SK-N-SH (cell line): Measurements from ENCODE around the gene SLC9A6. TPM values are rescaled to one million over a fixed set of nuclear protein-coding genes. Genes with fewer than 3 reads are reported as not detected.

ENCODE experiments used
- CTCF ChIA-PET: fragments of 300-600, 350-600 bp; formaldehyde crosslinking; extraction: SDS; loops from one replicate; lab custom pipeline; 2021; lab: Yijun Ruan, JAX
- POLR2A ChIA-PET: fragments of 350-600 bp; sonication (Branson Sonifier 250); formaldehyde crosslinking; extraction: SDS; loops from one replicate; lab custom pipeline; 2020; ENCODE audit warnings: antibody characterized with exemption, inconsistent platforms; lab: Yijun Ruan, JAX
- DNase-seq: peaks from one replicate; pipeline ENCODE4 v3.0.0; 2012
- H2AFZ ChIP-seq: fragments of 200-600 bp; sonication (generic); 2 replicates; pipeline ENCODE4 v1.8.1; 2016; ENCODE audit warnings: antibody characterized with exemption, mild to moderate bottlenecking, low read depth
- H3F3A ChIP-seq: fragments of 200-600 bp; sonication (generic); replicated peaks from 2 replicates; pipeline ENCODE3; 2016; ENCODE audit warnings: antibody characterized with exemption, mild to moderate bottlenecking; ENCODE audit not compliant: insufficient read depth
- H3K27ac ChIP-seq, 2 experiments: fragments of 200-500 bp in 1 of 2; fragments of 200-600 bp in 1 of 2; sonication (Bioruptor generic) in 1 of 2; sonication (generic), shearing (Covaris generic) in 1 of 2; 2 replicates each; pipeline versions ENCODE4 v1.5.1 to v1.6.1; 2014 to 2016; ENCODE audit warnings: low read depth in 2 of 2, inconsistent platforms in 1 of 2, low read length in 1 of 2, mild to moderate bottlenecking in 1 of 2, mixed read lengths in 1 of 2
- H3K27me3 ChIP-seq: fragments of 200-600 bp; sonication (generic), shearing (Covaris generic); 2 replicates; pipeline ENCODE4 v1.6.1; 2016; ENCODE audit warnings: mixed run types; ENCODE audit not compliant: insufficient read depth
- H3K36me3 ChIP-seq, 2 experiments: fragments of 200-500 bp in 1 of 2; fragments of 200-600 bp in 1 of 2; sonication (Bioruptor generic) in 1 of 2; sonication (generic) in 1 of 2; replicated peaks in 1 of 2; 2 replicates each; pipeline versions ENCODE3 to v1.5.1; 2014 to 2016; ENCODE audit warnings: low read length in 1 of 2, mild to moderate bottlenecking in 1 of 2; ENCODE audit not compliant: insufficient read depth in 2 of 2, control insufficient read depth in 1 of 2
- H3K4me1 ChIP-seq, 2 experiments: fragments of 200-500 bp in 1 of 2; fragments of 200-600 bp in 1 of 2; sonication (Bioruptor generic) in 1 of 2; sonication (generic), shearing (Covaris generic) in 1 of 2; 2 replicates each; pipeline versions ENCODE4 v1.5.1 to v1.6.1; 2014 to 2016; ENCODE audit warnings: low read depth in 1 of 2, low read length in 1 of 2, mixed run types in 1 of 2; ENCODE audit not compliant: insufficient read depth in 2 of 2, control insufficient read depth in 1 of 2
- H3K4me2 ChIP-seq: fragments of 200-600 bp; sonication (generic), shearing (Covaris generic); 2 replicates; pipeline ENCODE4 v1.6.1; 2017; ENCODE audit warnings: mixed run types
- H3K4me3 ChIP-seq, 2 experiments: fragments of 200-500 bp in 1 of 2; fragments of 200-600 bp in 1 of 2; sonication (Bioruptor generic) in 1 of 2; sonication (generic), shearing (Covaris generic) in 1 of 2; 2 replicates each; pipeline versions ENCODE4 v1.5.1 to v1.8.1; 2014 to 2016; ENCODE audit warnings: low read depth in 2 of 2, inconsistent platforms in 1 of 2, low read length in 1 of 2, mild to moderate bottlenecking in 1 of 2, mixed read lengths in 1 of 2, moderate library complexity in 1 of 2
- H3K79me2 ChIP-seq: fragments of 200-600 bp; sonication (generic); 2 replicates; pipeline ENCODE4 v1.8.1; 2017; ENCODE audit warnings: mild to moderate bottlenecking; ENCODE audit not compliant: insufficient read depth
- H3K9ac ChIP-seq: fragments of 200-600 bp; sonication (generic); 2 replicates; pipeline ENCODE4 v1.6.1; 2017; ENCODE audit warnings: mixed run types
- H3K9me2 ChIP-seq: fragments of 200-600 bp; sonication (generic); 2 replicates; pipeline ENCODE4 v1.6.1; 2017; ENCODE audit warnings: mixed run types
- H3K9me3 ChIP-seq: fragments of 200-600 bp; sonication (generic); 2 replicates; pipeline ENCODE4 v1.6.1; 2017; ENCODE audit warnings: mixed run types, mild to moderate bottlenecking, moderate library complexity
- H4K20me1 ChIP-seq: fragments of 200-600 bp; sonication (generic); 2 replicates; pipeline ENCODE4 v1.6.1; 2017; ENCODE audit warnings: mild to moderate bottlenecking, mixed run types; ENCODE audit not compliant: insufficient read depth
- CHD2 ChIP-seq: fragments of 150-350 bp; IDR thresholded peaks from 2 replicates; pipeline ENCODE4 v1.6.1; 2018; ENCODE audit warnings: low read length; ENCODE audit not compliant: partially characterized antibody
- EP300 ChIP-seq, 2 experiments: IDR thresholded peaks; 2 replicates each; pipeline versions ENCODE4 v1.4.0 to v1.6.1; 2012; ENCODE audit warnings: borderline replicate concordance in 1 of 2, low read depth in 1 of 2, low read length in 1 of 2
- FOXJ3 ChIP-seq: sonication (generic); formaldehyde crosslinking; IDR thresholded peaks from 2 replicates; pipeline ENCODE4 v1.5.1; 2020; ENCODE audit warnings: mild to moderate bottlenecking, missing genetic modification reagents
- FOXM1 ChIP-seq: IDR thresholded peaks from 2 replicates; pipeline ENCODE4 v1.4.0; 2012; ENCODE audit warnings: low read depth, mild to moderate bottlenecking
- IRF3 ChIP-seq: fragments of 150-350 bp; IDR thresholded peaks from 2 replicates; pipeline ENCODE4 v1.6.1; 2016; ENCODE audit warnings: mild to moderate bottlenecking, low read depth, low read length
- JUND ChIP-seq: IDR thresholded peaks from 2 replicates; pipeline ENCODE4 v1.4.0; 2012
- NFIC ChIP-seq: IDR thresholded peaks from 2 replicates; pipeline ENCODE4 v1.4.0; 2012; ENCODE audit warnings: borderline replicate concordance
- NRF1 ChIP-seq: IDR thresholded peaks from 2 replicates; pipeline ENCODE4 v1.6.1; 2012; ENCODE audit warnings: low read depth, mild to moderate bottlenecking, low read length
- PBX3 ChIP-seq: IDR thresholded peaks from 2 replicates; pipeline ENCODE4; 2012
- RFX5 ChIP-seq: IDR thresholded peaks from 2 replicates; pipeline ENCODE4 v1.6.1; 2012; ENCODE audit warnings: mild to moderate bottlenecking, improper control_type of control experiment, low read length
- SIN3A ChIP-seq: IDR thresholded peaks from 2 replicates; pipeline ENCODE4 v1.6.1; 2012; ENCODE audit warnings: low read depth, mild to moderate bottlenecking, low read length, moderate library complexity, borderline replicate concordance
- SMC3 ChIP-seq: IDR thresholded peaks from 2 replicates; pipeline ENCODE4 v1.6.1; 2012; ENCODE audit warnings: low read depth, low read length, improper control_type of control experiment
- TAF1 ChIP-seq: IDR thresholded peaks from 2 replicates; pipeline ENCODE4 v1.6.1; 2012; ENCODE audit warnings: low read depth, mild to moderate bottlenecking, low read length, moderate library complexity, borderline replicate concordance
- TEAD4 ChIP-seq: IDR thresholded peaks from 2 replicates; pipeline ENCODE4 v1.4.0; 2012; ENCODE audit warnings: mild to moderate bottlenecking, borderline replicate concordance; ENCODE audit not compliant: insufficient read depth
- USF2 ChIP-seq: fragments of 150-350 bp; IDR thresholded peaks from 2 replicates; pipeline ENCODE4 v1.6.1; 2017; ENCODE audit warnings: antibody characterized with exemption, low read length, low read depth, borderline replicate concordance
- YY1 ChIP-seq: IDR thresholded peaks from 2 replicates; pipeline ENCODE4 v1.4.0; 2012; ENCODE audit warnings: low read depth, mild to moderate bottlenecking
- ZBTB33 ChIP-seq: IDR thresholded peaks from 2 replicates; pipeline ENCODE4 v1.4.0; 2012; ENCODE audit warnings: low read depth, borderline replicate concordance
- WGBS: methylation state at CpG from one replicate; pipeline ENCODE4 v1.1.6; 2017; ENCODE audit warnings: low lambda C conversion rate; 5-methylcytosine and 5-hydroxymethylcytosine counted together
- polyA plus RNA-seq, 3 experiments: library from polyadenylated mRNA; depleted of rRNA; stranded (reverse); fragments of >200 nt; gene quantifications; 2 replicates each; pipeline ENCODE4 v1.2.3, GENCODE V29; 2012

Gene SLC9A6
- polyA plus RNA-seq, 1 of the 3 experiments (the other 2 are of a cell fraction) = 5.0 TPM

DNA sequence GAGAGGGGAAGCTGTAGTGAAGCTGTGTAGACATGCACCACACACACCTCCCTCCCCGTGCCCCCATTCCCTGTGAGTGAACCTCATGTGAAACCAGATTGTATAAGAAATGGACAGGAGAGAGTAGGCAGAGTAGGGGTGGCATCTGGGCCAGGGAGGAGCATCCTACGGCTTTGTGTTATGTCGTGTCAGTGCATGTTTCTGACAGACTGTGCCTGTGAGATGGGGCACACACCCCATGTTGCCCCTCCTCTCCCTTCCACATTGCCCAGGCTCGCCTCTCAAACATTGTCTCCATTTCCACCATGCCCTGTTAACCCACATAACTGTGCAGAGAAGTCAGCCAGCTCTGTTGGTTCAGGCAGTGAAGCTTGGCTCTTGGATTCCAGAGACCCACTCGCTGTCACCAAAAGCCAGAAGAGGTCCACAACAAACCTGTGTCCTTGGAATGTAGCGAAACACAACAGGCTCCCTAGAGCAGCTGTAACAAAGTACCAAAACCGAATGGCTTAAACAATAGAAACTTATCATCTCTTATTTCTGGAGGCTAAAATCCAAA is 56.1 kb downstream of the SLC9A6 start:
- Histone ChIP-seq H3F3A (peaks cover 3% of the 10 kb centered on the region), H2AFZ (no peak overlapping the region), H3K4me3 (no peak overlapping the region), H3K27me3 (no peaks in the 10 kb centered on the region; the same call in 1 of the 2 replicates), H4K20me1 (no peaks in the 10 kb centered on the region), H3K79me2 (no peaks in the 10 kb centered on the region), H3K9ac (no peak overlapping the region), H3K9me3 (no peaks in the 10 kb centered on the region), H3K9me2 (no peaks in the 10 kb centered on the region), H3K4me2 (no peak overlapping the region), H3K36me3 (no peaks in the 10 kb centered on the region), H3K27ac (no peak overlapping the region), H3K4me1 (no peaks in the 10 kb centered on the region)
- 51% methylated on average over 6 of the region's 7 CpGs for WGBS
- ChIA-PET CTCF (interaction anchor here (5.1 kb wide), 1 partner anchor 13 kb away, joined by 30 read pairs; no protein-coding TSS in a partner anchor), POLR2A (no interaction called here)
- no peak for DNase-seq
- no peak for TF ChIP-seq IRF3
- no peak for TF ChIP-seq CHD2
- no peak for TF ChIP-seq RFX5
- no peak for TF ChIP-seq NFIC
- TF ChIP-seq NRF1 = no peak
- no peak for TF ChIP-seq FOXM1
- TF ChIP-seq JUND = no peak
- TF ChIP-seq ZBTB33 = no peak
- no peak for TF ChIP-seq TEAD4
- TF ChIP-seq SMC3 = no peak
- TF ChIP-seq EP300 (IDR thresholded peaks at IDR 0.05; ENCODE audit: borderline replicate concordance in 1 of 2, low read depth in 1 of 2, low read length in 1 of 2) = no peak
- TF ChIP-seq TAF1 = no peak
- TF ChIP-seq FOXJ3 (CRISPR knock-in tag) = no peak
- no peak for TF ChIP-seq SIN3A
- no peak for TF ChIP-seq USF2
- TF ChIP-seq YY1 = no peak
- no peak for TF ChIP-seq PBX3
